OCI-LY3 (cell line): ENCODE data around the gene BORCS6.

ENCODE experiments used
- H2AFZ ChIP-seq: fragments of 200-600, 300-600 bp; shearing (Covaris generic); 2 replicates; pipeline ENCODE4 v1.6.0; 2014; ENCODE audit warnings: antibody characterized with exemption, low read depth, low read length
- H3K27ac ChIP-seq: fragments of 200-600, 300-600 bp; sonication (generic); 2 replicates; pipeline ENCODE4 v1.5.1; 2014; ENCODE audit warnings: mild to moderate bottlenecking, low read length, moderate library complexity, mixed read lengths
- H3K27me3 ChIP-seq: fragments of 200-600, 300-600 bp; sonication (generic); 2 replicates; pipeline ENCODE4 v1.6.1; 2014; ENCODE audit warnings: low read depth, low read length, mixed read lengths
- H3K36me3 ChIP-seq: fragments of 200-600, 300-600 bp; sonication (generic); replicated peaks from 2 replicates; pipeline ENCODE3; 2014; ENCODE audit warnings: low read depth, low read length, mixed read lengths
- H3K4me1 ChIP-seq: fragments of 300-600, 200-600 bp; sonication (generic); 2 replicates; pipeline ENCODE4 v1.6.1; 2014; ENCODE audit warnings: low read length, mixed read lengths
- H3K4me2 ChIP-seq: fragments of 200-600, 300-600 bp; sonication (generic); 2 replicates; pipeline ENCODE4 v1.6.1; 2014; ENCODE audit warnings: low read length, mixed read lengths
- H3K4me3 ChIP-seq: fragments of 300-600, 200-600 bp; sonication (generic); 2 replicates; pipeline ENCODE4 v1.5.1; 2014; ENCODE audit warnings: antibody characterized with exemption, mild to moderate bottlenecking, low read length, moderate library complexity
- H3K79me2 ChIP-seq: fragments of 300-600, 200-600 bp; shearing (Covaris generic); 2 replicates; pipeline ENCODE4 v1.6.1; 2014; ENCODE audit warnings: mild to moderate bottlenecking, low read length, mixed read lengths
- H3K9ac ChIP-seq: fragments of 300-600, 200-600 bp; shearing (Covaris generic); 2 replicates; pipeline ENCODE4 v1.6.0; 2014; ENCODE audit warnings: mild to moderate bottlenecking, low read length, moderate library complexity
- H3K9me3 ChIP-seq: fragments of 200-600, 300-600 bp; shearing (Covaris generic); 2 replicates; pipeline ENCODE4 v1.6.1; 2014; ENCODE audit warnings: low read length, mixed read lengths; ENCODE audit not compliant: insufficient read depth
- H4K20me1 ChIP-seq: fragments of 200-600, 300-600 bp; sonication (generic); 2 replicates; pipeline ENCODE4 v1.6.1; 2016; ENCODE audit warnings: low read length, mixed read lengths; ENCODE audit not compliant: insufficient read depth
- EZH2phosphoT487 ChIP-seq: fragments of 200-600 bp; shearing (Covaris generic); IDR thresholded peaks from 2 replicates; pipeline ENCODE4 v1.6.1; 2018; ENCODE audit warnings: antibody characterized with exemption, mixed run types, low read depth
- TF ChIP-seq, protein P1 (sequence below): fragments of 200-600, 300-600 bp; sonication (generic); IDR thresholded peaks from 2 replicates; pipeline ENCODE4 v1.5.1; 2014; ENCODE audit warnings: antibody characterized with exemption, low read length, low read depth

BORCS6 gene

DNA sequence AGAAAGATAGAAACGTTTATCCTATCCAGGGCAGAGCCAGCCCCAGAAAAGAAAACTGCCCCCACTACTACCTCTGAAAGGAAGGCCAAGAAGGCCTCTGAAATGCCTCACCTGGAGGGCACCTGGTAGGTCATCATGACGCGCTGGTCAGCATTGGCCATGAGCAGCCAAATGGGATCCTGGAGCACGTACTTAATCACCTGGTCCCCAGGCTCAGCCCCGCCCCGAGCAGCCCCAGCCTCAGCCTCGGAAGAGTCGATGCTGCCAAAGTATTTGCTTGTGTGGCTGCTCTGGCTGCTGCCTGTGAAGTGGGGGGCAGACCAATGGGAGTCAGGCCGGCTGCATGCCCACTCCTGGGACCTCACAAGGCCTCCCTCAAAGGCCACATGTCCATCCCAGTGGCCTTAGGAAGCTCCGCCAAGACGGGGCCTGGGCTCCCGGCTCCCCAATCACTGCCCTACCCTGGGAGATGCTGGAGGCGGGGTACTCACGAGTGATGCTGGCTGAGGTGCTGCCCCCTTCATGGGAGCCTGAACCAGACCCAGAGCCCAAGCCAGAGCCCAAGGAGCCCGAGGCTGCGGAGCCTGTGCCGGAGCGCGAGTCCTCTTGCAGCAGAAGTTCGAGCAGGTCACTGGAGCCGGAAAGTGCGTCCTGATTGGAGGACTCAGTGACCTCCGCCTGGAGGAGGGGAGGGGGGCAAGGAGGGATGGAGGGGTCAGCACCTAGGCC lies 47.7 kb downstream of the BORCS6 start:
- TF ChIP-seq EZH2phosphoT487 = no peak
- TF ChIP-seq, protein P1, sequence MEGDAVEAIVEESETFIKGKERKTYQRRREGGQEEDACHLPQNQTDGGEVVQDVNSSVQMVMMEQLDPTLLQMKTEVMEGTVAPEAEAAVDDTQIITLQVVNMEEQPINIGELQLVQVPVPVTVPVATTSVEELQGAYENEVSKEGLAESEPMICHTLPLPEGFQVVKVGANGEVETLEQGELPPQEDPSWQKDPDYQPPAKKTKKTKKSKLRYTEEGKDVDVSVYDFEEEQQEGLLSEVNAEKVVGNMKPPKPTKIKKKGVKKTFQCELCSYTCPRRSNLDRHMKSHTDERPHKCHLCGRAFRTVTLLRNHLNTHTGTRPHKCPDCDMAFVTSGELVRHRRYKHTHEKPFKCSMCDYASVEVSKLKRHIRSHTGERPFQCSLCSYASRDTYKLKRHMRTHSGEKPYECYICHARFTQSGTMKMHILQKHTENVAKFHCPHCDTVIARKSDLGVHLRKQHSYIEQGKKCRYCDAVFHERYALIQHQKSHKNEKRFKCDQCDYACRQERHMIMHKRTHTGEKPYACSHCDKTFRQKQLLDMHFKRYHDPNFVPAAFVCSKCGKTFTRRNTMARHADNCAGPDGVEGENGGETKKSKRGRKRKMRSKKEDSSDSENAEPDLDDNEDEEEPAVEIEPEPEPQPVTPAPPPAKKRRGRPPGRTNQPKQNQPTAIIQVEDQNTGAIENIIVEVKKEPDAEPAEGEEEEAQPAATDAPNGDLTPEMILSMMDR = no peak
- no peaks in the 10 kb centered on the region for H3K36me3 ChIP-seq
- no peak overlapping the region for H3K9ac ChIP-seq
- peaks cover 5% of the 10 kb centered on the region; the same call in 1 of the 2 replicates for H3K4me1 ChIP-seq
- H4K20me1 ChIP-seq = no peaks in the 10 kb centered on the region
- no peak overlapping the region for H3K4me2 ChIP-seq
- H3K79me2 ChIP-seq = no peaks in the 10 kb centered on the region
- H3K27ac ChIP-seq = no peak overlapping the region
- H3K4me3 ChIP-seq = no peak overlapping the region
- H2AFZ ChIP-seq = no peak overlapping the region
- H3K9me3 ChIP-seq = no peaks in the 10 kb centered on the region
- no peaks in the 10 kb centered on the region for H3K27me3 ChIP-seq

DNA sequence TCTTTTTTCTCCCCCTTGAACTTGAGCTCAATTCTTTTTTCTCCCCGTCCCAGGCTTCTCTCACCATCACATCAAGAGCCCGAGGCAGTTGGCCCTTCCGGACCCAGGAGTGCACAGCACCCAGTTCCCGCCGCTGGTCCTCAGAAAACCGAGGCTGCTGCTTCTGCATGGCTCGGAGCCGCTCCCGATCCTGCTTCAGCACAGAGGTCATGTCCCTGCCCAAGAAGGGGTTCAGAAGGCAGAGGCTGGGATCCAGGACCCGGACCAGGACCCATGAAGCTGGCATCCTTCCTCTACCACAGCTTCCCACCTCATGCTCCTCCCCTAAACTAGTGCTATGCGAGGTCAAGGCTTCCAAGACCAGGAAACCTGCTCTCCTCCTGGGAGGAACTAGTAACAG lies 48.2 kb downstream of the BORCS6 start:
- no peak overlapping the region for H3K9ac ChIP-seq

GRCh38 chr17:8141045-8141444 lies 48.9 kb downstream of the BORCS6 start:
- H3K9me3 ChIP-seq = no peaks in the 10 kb centered on the region
- H3K4me1 ChIP-seq = peaks cover 5% of the 10 kb centered on the region; the same call in 1 of the 2 replicates
- no peaks in the 10 kb centered on the region for H3K79me2 ChIP-seq
- no peak overlapping the region for H3K4me2 ChIP-seq
- TF ChIP-seq EZH2phosphoT487 = no peak
- TF ChIP-seq, protein P1 = no peak
- no peaks in the 10 kb centered on the region for H4K20me1 ChIP-seq
- H2AFZ ChIP-seq = no peak overlapping the region
- no peak overlapping the region for H3K27ac ChIP-seq
- no peaks in the 10 kb centered on the region for H3K27me3 ChIP-seq
- no peak overlapping the region for H3K9ac ChIP-seq
- no peak overlapping the region for H3K4me3 ChIP-seq
- no peaks in the 10 kb centered on the region for H3K36me3 ChIP-seq

More for the DNA sequence above, 48.2 kb downstream of the BORCS6 start:
- no peaks in the 10 kb centered on the region for H3K79me2 ChIP-seq
- H3K9me3 ChIP-seq = no peaks in the 10 kb centered on the region
- H3K27me3 ChIP-seq = no peaks in the 10 kb centered on the region
- H3K27ac ChIP-seq = no peak overlapping the region
- H3K36me3 ChIP-seq = no peaks in the 10 kb centered on the region
- H3K4me1 ChIP-seq = peaks cover 5% of the 10 kb centered on the region; the same call in 1 of the 2 replicates
- no peak overlapping the region for H2AFZ ChIP-seq
- H3K4me2 ChIP-seq = no peak overlapping the region
- no peaks in the 10 kb centered on the region for H4K20me1 ChIP-seq
- no peak overlapping the region for H3K4me3 ChIP-seq
- TF ChIP-seq, protein P1 = no peak
- TF ChIP-seq EZH2phosphoT487 = no peak

- Histone ChIP-seq H3K27ac (no peak overlapping the region), H3K79me2 (no peaks in the 10 kb centered on the region), H3K4me3 (no peak overlapping the region), H3K27me3 (no peaks in the 10 kb centered on the region), H3K4me2 (no peak overlapping the region), H3K9ac (no peak overlapping the region), H3K9me3 (no peaks in the 10 kb centered on the region), H3K36me3 (no peaks in the 10 kb centered on the region), H3K4me1 (peaks cover 5% of the 10 kb centered on the region; the same call in 1 of the 2 replicates), H2AFZ (no peak overlapping the region), H4K20me1 (no peaks in the 10 kb centered on the region)
- no peak for TF ChIP-seq EZH2phosphoT487
- TF ChIP-seq, protein P1 = no peak
Observed at GRCh38 chr17:8140065-8141029, 49.6 kb downstream of the BORCS6 start.
